ENCODE data around the gene ZDHHC20. TPM values are rescaled to one million over a fixed set of nuclear protein-coding genes. Genes with fewer than 3 reads are reported as not detected.
A peak's percentile ranks its signal among the peaks of the same experiment; 100 is the strongest.

The ZDHHC20 gene
- total RNA-seq, 1 donor from 2014 or later = 50.6 TPM

GRCh38 chr13:21466527-21466926 lies 7.4 kb upstream of the ZDHHC20 start:
- DNase-seq (ENCODE audit: extremely low spot score, unreplicated experiment) = no peak
- H3K9me3 Mint-ChIP-seq (ENCODE audit: unreplicated experiment) = peaks cover 15% of the 10 kb centered on the region
- H3K4me3 Mint-ChIP-seq (ENCODE audit: unreplicated experiment) = no peak overlapping the region
- H3K36me3 Mint-ChIP-seq (ENCODE audit: unreplicated experiment) = peaks cover 2% of the 10 kb centered on the region
- H3K27me3 Mint-ChIP-seq (ENCODE audit: unreplicated experiment) = peaks cover 26% of the 10 kb centered on the region
- TF ChIP-seq CTCF (IDR thresholded peaks at IDR 0.05) = no peak
- no peak overlapping the region for H3K27ac Mint-ChIP-seq (ENCODE audit: unreplicated experiment)
- H3K4me1 Mint-ChIP-seq (ENCODE audit: unreplicated experiment) = no peaks in the 10 kb centered on the region

DNA sequence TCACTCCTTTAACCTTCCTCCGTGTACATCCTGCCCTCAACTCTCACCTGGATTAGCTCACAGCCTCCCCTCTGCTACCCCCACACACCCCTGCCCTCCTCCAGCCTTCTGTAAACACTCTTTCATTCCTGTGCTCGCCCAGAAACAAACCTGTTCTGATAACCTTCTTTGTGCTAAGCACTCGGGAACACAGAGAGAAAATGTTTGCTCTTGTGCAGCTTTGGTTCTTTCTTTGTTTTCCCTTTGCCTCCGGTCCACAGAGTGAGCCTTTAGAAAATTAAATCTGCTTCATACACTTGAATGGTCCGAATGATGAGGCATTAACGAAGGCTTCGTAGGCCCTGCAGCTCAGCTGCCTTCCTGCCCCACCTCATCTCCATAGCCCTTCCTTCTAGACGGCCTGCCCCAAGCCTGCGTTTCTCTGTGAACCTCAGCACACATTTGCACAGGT lies 6.6 kb upstream of the ZDHHC20 start:
- H3K4me3 Mint-ChIP-seq (ENCODE audit: unreplicated experiment) = no peak overlapping the region
- peaks cover 2% of the 10 kb centered on the region for H3K36me3 Mint-ChIP-seq (ENCODE audit: unreplicated experiment)
- no peak overlapping the region for H3K27ac Mint-ChIP-seq (ENCODE audit: unreplicated experiment)
- H3K27me3 Mint-ChIP-seq (ENCODE audit: unreplicated experiment) = peaks cover 24% of the 10 kb centered on the region
- DNase-seq (ENCODE audit: extremely low spot score, unreplicated experiment) = no peak
- no peaks in the 10 kb centered on the region for H3K4me1 Mint-ChIP-seq (ENCODE audit: unreplicated experiment)
- peaks cover 10% of the 10 kb centered on the region for H3K9me3 Mint-ChIP-seq (ENCODE audit: unreplicated experiment)
- TF ChIP-seq CTCF (IDR thresholded peaks at IDR 0.05) = no peak

- no peak for DNase-seq (ENCODE audit: extremely low spot score, unreplicated experiment)
- Mint-ChIP-seq H3K9me3 (ENCODE audit: unreplicated experiment) (no peaks in the 10 kb centered on the region), H3K27me3 (ENCODE audit: unreplicated experiment) (peaks cover 18% of the 10 kb centered on the region), H3K4me1 (ENCODE audit: unreplicated experiment) (peaks cover 1% of the 10 kb centered on the region), H3K4me3 (ENCODE audit: unreplicated experiment) (no peak overlapping the region), H3K36me3 (ENCODE audit: unreplicated experiment) (no peaks in the 10 kb centered on the region), H3K27ac (ENCODE audit: unreplicated experiment) (no peak overlapping the region)
- TF ChIP-seq CTCF (IDR thresholded peaks at IDR 0.05) = no peak
These were observed 4.3 kb upstream of the ZDHHC20 start for GRCh38 chr13:21463424-21463823.

DNA sequence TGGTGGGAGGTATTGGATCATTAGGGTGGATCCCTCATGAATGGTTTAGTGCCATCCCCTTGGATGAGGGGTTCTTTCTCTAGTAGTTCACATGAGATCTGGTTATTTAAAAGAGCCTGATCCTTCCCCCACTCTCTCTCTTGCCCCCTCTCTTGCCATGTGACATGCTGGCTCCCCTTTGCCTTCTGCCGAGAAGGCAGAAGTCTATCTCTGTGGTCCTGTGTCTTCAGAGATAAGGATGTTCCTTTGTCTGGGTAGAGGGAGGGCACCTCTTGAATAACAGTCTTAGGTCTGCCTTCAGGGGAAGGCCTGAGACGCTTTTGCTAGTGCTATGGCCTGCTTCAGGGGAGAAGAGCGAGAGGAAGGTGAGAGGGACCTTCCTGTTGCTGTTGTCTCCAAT lies 2.0 kb upstream of the ZDHHC20 start:
- no peak for TF ChIP-seq CTCF (IDR thresholded peaks at IDR 0.05)
- peaks cover 7% of the 10 kb centered on the region for H3K27me3 Mint-ChIP-seq (ENCODE audit: unreplicated experiment)
- H3K4me1 Mint-ChIP-seq (ENCODE audit: unreplicated experiment) = peaks cover 22% of the 10 kb centered on the region
- no peak overlapping the region for H3K4me3 Mint-ChIP-seq (ENCODE audit: unreplicated experiment)
- no peaks in the 10 kb centered on the region for H3K36me3 Mint-ChIP-seq (ENCODE audit: unreplicated experiment)
- H3K27ac Mint-ChIP-seq (ENCODE audit: unreplicated experiment) = no peak overlapping the region
- no peaks in the 10 kb centered on the region for H3K9me3 Mint-ChIP-seq (ENCODE audit: unreplicated experiment)
- DNase-seq (ENCODE audit: extremely low spot score, unreplicated experiment) = no peak

DNA sequence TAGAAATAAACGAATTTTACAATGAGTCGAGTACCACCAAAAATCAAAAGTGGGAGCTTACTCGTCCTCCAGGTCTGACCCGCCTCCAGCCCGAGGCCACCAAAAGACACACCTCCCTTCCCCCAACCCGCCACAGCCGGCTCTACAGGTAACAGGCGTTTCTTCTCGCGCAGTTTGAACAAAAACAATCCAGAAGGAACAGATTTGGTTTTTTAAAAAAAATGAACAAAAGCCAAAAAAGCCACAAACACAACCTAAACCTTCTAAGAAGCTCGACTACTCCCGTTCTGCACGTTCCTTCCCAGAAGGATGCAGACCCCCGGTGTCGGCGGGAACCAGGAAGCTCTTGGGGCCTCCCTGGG lies 671 bp downstream of the ZDHHC20 start:
- no peak for DNase-seq (ENCODE audit: extremely low spot score, unreplicated experiment)
- peak overlapping the region; percentile 90 for H3K4me3 Mint-ChIP-seq (ENCODE audit: unreplicated experiment)
- H3K36me3 Mint-ChIP-seq (ENCODE audit: unreplicated experiment) = peaks cover 1% of the 10 kb centered on the region
- H3K27me3 Mint-ChIP-seq (ENCODE audit: unreplicated experiment) = no peaks in the 10 kb centered on the region
- H3K4me1 Mint-ChIP-seq (ENCODE audit: unreplicated experiment) = peaks cover 22% of the 10 kb centered on the region
- no peak for TF ChIP-seq CTCF (IDR thresholded peaks at IDR 0.05)
- H3K27ac Mint-ChIP-seq (ENCODE audit: unreplicated experiment) = peak overlapping the region; percentile 78
- peaks cover 4% of the 10 kb centered on the region for H3K9me3 Mint-ChIP-seq (ENCODE audit: unreplicated experiment)
